Subcutaneous adipose tissue (tissue), 4 donors: Measurements from ENCODE around the gene ALDH5A1. TPM values are rescaled to one million over a fixed set of nuclear protein-coding genes. Genes with fewer than 3 reads are reported as not detected.

Experiments
- CTCF ChIP-seq: fragments of 450-650 bp; IDR thresholded peaks from one replicate; pipeline ENCODE4 v1.5.1; 2016; ENCODE audit warnings: low read depth, mild to moderate bottlenecking, control low read depth, antibody characterized with exemption, moderate library complexity
- total RNA-seq, 4 donors: library from RNA; depleted of rRNA; stranded (reverse); fragments of >200 nt; gene quantifications; one replicate each; pipeline ENCODE4 v1.1.0, GENCODE V29; 2016

ALDH5A1 gene
- total RNA-seq, 4 donors from 2014 or later: 4.4 to 13.4 (median 7.1) TPM

GRCh38 chr6:24469811-24470210 lies 25.0 kb upstream of the ALDH5A1 start:
- TF ChIP-seq CTCF: no peak

- TF ChIP-seq CTCF: no peak
Measured at GRCh38 chr6:24472181-24472580, 22.6 kb upstream of the ALDH5A1 start.

- TF ChIP-seq CTCF: no peak
Measured at GRCh38 chr6:24476631-24477030, 18.1 kb upstream of the ALDH5A1 start.

- no peak for TF ChIP-seq CTCF
Measured at GRCh38 chr6:24477070-24477469, 17.7 kb upstream of the ALDH5A1 start.

GRCh38 chr6:24478903-24479302 lies 15.9 kb upstream of the ALDH5A1 start:
- no peak for TF ChIP-seq CTCF

- no peak for TF ChIP-seq CTCF
Measured at GRCh38 chr6:24480705-24481104, 14.1 kb upstream of the ALDH5A1 start.

- no peak for TF ChIP-seq CTCF
Measured at GRCh38 chr6:24481449-24481848, 13.3 kb upstream of the ALDH5A1 start.
